ENCODE data around the gene B4GALT7. TPM values are rescaled to one million over a fixed set of nuclear protein-coding genes. Genes with fewer than 3 reads are reported as not detected.

Gene B4GALT7
- total RNA-seq, 1 donor from 2014 or later = 17.2 TPM

DNA sequence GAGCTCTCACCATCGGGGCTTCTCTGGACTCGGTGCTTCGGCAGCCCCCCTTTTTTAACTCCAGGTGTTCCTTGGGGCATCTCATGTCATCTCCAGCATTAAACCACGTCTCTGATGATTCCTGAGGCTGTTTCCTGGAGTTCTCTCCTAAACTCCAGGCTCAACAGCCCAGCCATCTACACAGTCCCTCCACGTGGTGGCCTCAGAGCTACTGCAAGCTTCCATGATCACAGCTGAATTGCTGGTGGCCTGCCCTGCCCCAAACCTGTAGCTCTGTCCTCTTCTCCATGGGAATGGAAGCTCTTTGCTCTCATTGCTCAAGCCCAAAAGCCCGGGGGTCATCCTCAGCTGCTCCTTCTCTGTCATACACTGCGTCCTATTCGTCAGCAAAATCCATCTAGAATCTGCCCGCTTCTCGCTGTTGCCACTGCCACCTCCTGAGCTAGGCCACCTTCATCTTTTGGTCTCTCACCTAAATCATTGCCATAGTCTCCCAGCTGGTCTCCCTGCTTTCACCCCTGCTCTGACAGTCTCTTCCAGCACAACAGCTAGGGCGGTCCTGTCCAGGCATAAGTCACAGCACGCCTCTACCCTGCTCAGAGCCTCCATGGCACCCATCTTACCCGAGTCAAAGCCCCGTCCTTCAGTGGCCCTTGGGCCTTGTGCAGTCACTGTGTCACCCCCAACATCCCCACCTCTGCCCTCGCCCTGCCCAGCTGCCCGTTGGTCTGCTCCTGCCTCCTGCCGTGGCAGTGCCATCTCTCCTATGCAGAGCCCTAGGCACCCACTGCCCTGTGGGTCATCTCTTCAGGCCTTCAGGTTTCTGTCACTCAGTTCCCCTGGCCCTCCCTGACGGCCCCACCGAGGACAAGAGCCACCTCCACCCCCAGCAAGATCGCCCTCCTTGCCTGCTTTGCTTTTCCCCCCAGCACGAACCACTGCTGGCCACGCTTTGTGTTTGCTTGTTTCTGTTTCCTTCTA is 6.4 kb downstream of the B4GALT7 start:
- TF ChIP-seq, protein P1, sequence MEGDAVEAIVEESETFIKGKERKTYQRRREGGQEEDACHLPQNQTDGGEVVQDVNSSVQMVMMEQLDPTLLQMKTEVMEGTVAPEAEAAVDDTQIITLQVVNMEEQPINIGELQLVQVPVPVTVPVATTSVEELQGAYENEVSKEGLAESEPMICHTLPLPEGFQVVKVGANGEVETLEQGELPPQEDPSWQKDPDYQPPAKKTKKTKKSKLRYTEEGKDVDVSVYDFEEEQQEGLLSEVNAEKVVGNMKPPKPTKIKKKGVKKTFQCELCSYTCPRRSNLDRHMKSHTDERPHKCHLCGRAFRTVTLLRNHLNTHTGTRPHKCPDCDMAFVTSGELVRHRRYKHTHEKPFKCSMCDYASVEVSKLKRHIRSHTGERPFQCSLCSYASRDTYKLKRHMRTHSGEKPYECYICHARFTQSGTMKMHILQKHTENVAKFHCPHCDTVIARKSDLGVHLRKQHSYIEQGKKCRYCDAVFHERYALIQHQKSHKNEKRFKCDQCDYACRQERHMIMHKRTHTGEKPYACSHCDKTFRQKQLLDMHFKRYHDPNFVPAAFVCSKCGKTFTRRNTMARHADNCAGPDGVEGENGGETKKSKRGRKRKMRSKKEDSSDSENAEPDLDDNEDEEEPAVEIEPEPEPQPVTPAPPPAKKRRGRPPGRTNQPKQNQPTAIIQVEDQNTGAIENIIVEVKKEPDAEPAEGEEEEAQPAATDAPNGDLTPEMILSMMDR (IDR thresholded peaks at IDR 0.05; ENCODE audit: borderline replicate concordance) = no peak
- no peak for DNase-seq
- H3K4me3 ChIP-seq = no peak overlapping the region
- intact Hi-C loops (cut with micrococcal nuclease) = no loop called here
- H3K9me3 ChIP-seq (replicated peaks) = no peaks in the 10 kb centered on the region
- H3K27me3 ChIP-seq (ENCODE audit: low read depth) = no peaks in the 10 kb centered on the region
- no peak overlapping the region for H3K27ac ChIP-seq (replicated peaks)
- H3K36me3 ChIP-seq = no peaks in the 10 kb centered on the region
- peaks cover 21% of the 10 kb centered on the region for H3K4me1 ChIP-seq

DNA sequence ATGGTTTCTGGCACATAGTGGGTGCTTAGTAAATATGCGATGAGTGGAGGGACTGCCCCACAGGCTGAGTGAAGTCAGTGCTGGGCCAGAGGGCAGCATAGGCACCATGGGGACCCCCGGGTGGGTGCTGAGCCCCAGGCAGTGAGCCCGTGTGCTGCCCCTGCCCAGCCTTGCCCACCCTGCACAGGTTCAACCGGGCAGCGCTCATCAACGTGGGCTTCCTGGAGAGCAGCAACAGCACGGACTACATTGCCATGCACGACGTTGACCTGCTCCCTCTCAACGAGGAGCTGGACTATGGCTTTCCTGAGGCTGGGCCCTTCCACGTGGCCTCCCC is 7.2 kb downstream of the B4GALT7 start:
- intact Hi-C loops (cut with micrococcal nuclease) = no loop called here
- TF ChIP-seq, protein P1 (IDR thresholded peaks at IDR 0.05; ENCODE audit: borderline replicate concordance) = no peak

DNA sequence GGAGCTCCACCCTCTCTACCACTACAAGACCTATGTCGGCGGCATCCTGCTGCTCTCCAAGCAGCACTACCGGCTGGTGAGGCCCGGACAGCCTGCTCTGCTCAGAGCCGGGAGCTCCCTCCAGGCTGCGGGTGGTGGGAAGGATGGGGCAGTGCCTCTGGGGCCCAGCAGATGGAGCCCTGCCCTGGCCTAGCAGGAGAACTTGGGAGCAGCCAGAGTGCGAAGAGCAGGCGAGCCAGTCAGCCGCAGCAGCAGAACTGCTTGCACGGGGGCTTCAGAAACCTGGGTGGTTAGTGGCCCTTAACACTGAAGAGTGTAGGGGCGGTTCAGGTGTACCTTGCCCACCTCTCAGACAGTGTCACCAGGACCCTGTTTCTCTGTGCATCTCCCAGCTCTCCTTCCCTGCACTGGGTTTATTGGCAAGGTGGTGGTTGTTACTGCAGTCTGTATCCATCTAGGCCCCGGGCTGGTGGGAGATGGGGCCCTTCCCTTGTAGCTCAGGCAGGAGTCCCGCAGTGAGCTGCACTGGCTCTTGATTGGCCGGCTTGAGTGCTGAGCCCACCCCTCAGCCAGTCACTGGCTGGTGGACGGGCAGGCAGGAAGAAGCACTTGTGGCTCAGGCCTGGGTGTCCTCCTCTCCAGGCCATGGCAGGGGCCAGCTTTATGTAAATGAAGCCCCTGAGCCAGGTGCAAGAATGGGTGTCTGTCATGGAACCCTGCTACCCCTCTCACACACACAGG is 7.7 kb downstream of the B4GALT7 start:
- H3K4me1 ChIP-seq = peaks cover 11% of the 10 kb centered on the region
- H3K27me3 ChIP-seq (ENCODE audit: low read depth) = no peaks in the 10 kb centered on the region
- no peak overlapping the region for H3K27ac ChIP-seq (replicated peaks)
- H3K4me3 ChIP-seq = no peak overlapping the region
- intact Hi-C loops (cut with micrococcal nuclease) = no loop called here
- TF ChIP-seq, protein P1 (IDR thresholded peaks at IDR 0.05; ENCODE audit: borderline replicate concordance) = peak; percentile 89
- peak; percentile 69 for DNase-seq
- H3K9me3 ChIP-seq (replicated peaks) = no peaks in the 10 kb centered on the region
- no peaks in the 10 kb centered on the region for H3K36me3 ChIP-seq

More for the DNA sequence above, 7.2 kb downstream of the B4GALT7 start:
- H3K27ac ChIP-seq (replicated peaks) = no peak overlapping the region
- H3K36me3 ChIP-seq = no peaks in the 10 kb centered on the region
- DNase-seq = no peak
- no peaks in the 10 kb centered on the region for H3K9me3 ChIP-seq (replicated peaks)
- H3K4me3 ChIP-seq = no peak overlapping the region
- peaks cover 15% of the 10 kb centered on the region for H3K4me1 ChIP-seq
- no peaks in the 10 kb centered on the region for H3K27me3 ChIP-seq (ENCODE audit: low read depth)

DNA sequence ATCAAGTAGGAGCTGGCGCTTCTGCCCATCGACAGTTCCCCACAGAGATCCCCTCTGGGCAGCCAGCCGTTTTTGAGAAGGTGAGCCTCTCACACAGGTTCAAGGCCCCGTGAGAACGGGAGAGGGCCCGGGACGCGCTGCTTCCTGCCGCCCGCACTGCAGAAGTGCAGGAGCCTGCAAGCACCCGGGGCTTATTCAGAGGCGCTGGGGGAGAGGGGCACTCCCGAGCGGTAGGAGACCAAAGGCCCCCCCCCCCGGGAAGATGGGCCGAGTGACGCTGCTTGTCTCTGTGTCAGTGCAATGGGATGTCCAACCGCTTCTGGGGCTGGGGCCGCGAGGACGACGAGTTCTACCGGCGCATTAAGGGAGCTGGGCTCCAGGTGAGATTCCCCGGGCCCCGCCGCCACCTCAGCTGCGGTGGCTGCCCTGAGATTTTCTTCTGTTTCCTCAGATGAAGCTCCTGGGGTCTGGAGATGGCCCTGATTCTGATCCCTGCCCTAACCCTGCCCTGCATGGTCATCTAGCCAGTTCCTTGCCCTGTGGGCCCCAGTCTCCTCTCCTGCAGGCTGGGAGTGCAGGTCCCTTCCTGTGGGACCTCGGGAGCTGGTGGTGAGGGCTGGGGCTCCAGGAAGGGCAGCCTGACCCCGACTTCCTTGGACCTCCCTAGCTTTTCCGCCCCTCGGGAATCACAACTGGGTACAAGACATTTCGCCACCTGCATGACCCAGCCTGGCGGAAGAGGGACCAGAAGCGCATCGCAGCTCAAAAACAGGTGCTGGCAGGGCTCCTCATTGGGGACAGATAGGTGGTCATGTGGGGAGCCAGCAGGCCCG is 8.5 kb downstream of the B4GALT7 start:
- intact Hi-C loops (cut with micrococcal nuclease) = no loop called here
- no peak overlapping the region for H3K4me3 ChIP-seq
- no peak for DNase-seq
- TF ChIP-seq, protein P1 (IDR thresholded peaks at IDR 0.05; ENCODE audit: borderline replicate concordance) = no peak
- no peaks in the 10 kb centered on the region for H3K9me3 ChIP-seq (replicated peaks)
- H3K36me3 ChIP-seq = no peaks in the 10 kb centered on the region
- H3K4me1 ChIP-seq = peaks cover 11% of the 10 kb centered on the region
- no peak overlapping the region for H3K27ac ChIP-seq (replicated peaks)
- no peaks in the 10 kb centered on the region for H3K27me3 ChIP-seq (ENCODE audit: low read depth)
